ENCODE results near the gene USPL1.

The USPL1 gene

DNA sequence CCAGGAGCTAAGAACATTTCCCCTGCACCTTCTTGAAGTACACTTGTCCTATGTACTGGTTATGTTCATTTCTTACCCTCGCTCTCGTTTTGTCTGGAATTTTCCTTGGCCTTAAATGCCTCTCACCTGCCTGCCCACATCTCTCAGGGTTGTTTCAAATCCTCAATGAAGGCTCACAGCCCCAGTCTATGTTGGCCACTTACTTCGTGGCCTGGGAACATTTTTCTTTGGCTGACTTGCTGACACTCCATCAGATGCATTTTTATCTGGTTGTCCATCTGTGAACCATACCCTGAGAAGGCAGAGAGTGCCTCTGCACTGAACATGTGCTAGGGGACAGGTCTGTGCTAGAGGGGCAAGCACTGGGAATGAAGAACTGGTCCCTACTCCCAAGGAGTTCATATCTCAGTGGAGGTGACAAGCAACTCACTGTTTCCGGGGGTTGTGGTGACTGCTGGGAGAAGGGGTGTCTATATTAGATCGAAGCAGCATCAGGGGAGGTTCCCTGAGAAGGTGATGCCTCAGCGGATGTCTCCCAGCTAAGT, 53.6 kb downstream of the USPL1 start:
- H3K27ac ChIP-seq (ENCODE audit: low read depth, low read length): no peak overlapping the region
- no peak overlapping the region for H3K9ac ChIP-seq (ENCODE audit: low read length)
- no peak overlapping the region for H2AFZ ChIP-seq (ENCODE audit: low read depth, low read length, severe bottlenecking)
- no peaks in the 10 kb centered on the region for H3K27me3 ChIP-seq (ENCODE audit: low read length)
- TF ChIP-seq, protein P1, sequence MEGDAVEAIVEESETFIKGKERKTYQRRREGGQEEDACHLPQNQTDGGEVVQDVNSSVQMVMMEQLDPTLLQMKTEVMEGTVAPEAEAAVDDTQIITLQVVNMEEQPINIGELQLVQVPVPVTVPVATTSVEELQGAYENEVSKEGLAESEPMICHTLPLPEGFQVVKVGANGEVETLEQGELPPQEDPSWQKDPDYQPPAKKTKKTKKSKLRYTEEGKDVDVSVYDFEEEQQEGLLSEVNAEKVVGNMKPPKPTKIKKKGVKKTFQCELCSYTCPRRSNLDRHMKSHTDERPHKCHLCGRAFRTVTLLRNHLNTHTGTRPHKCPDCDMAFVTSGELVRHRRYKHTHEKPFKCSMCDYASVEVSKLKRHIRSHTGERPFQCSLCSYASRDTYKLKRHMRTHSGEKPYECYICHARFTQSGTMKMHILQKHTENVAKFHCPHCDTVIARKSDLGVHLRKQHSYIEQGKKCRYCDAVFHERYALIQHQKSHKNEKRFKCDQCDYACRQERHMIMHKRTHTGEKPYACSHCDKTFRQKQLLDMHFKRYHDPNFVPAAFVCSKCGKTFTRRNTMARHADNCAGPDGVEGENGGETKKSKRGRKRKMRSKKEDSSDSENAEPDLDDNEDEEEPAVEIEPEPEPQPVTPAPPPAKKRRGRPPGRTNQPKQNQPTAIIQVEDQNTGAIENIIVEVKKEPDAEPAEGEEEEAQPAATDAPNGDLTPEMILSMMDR (IDR thresholded peaks at IDR 0.05; ENCODE audit: insufficient read depth, low read length, poor library complexity, severe bottlenecking): no peak
- TF ChIP-seq EZH2phosphoT487 (conservative IDR thresholded peaks at IDR 0.05; ENCODE audit: low read length): no peak
- no peaks in the 10 kb centered on the region for H4K20me1 ChIP-seq (ENCODE audit: low read depth, low read length)
- H3K36me3 ChIP-seq (ENCODE audit: low read length): no peaks in the 10 kb centered on the region
- no peaks in the 10 kb centered on the region for H3K9me3 ChIP-seq (ENCODE audit: insufficient read depth, low read length)
- no peak overlapping the region for H3K4me2 ChIP-seq (ENCODE audit: low read depth, low read length, poor library complexity, severe bottlenecking)
- H3K4me3 ChIP-seq (ENCODE audit: insufficient read depth, low read length, poor library complexity, severe bottlenecking): no peak overlapping the region
- H3F3A ChIP-seq (ENCODE audit: insufficient read depth): 0 out of 2 replicates have a peak, but pooled peaks cover 6% of the 10 kb centered on the region
- no peaks in the 10 kb centered on the region for H3K79me2 ChIP-seq (ENCODE audit: insufficient read depth, low read length)
- no peaks in the 10 kb centered on the region for H3K9me2 ChIP-seq (replicated peaks; ENCODE audit: insufficient read depth, low read length)

DNA sequence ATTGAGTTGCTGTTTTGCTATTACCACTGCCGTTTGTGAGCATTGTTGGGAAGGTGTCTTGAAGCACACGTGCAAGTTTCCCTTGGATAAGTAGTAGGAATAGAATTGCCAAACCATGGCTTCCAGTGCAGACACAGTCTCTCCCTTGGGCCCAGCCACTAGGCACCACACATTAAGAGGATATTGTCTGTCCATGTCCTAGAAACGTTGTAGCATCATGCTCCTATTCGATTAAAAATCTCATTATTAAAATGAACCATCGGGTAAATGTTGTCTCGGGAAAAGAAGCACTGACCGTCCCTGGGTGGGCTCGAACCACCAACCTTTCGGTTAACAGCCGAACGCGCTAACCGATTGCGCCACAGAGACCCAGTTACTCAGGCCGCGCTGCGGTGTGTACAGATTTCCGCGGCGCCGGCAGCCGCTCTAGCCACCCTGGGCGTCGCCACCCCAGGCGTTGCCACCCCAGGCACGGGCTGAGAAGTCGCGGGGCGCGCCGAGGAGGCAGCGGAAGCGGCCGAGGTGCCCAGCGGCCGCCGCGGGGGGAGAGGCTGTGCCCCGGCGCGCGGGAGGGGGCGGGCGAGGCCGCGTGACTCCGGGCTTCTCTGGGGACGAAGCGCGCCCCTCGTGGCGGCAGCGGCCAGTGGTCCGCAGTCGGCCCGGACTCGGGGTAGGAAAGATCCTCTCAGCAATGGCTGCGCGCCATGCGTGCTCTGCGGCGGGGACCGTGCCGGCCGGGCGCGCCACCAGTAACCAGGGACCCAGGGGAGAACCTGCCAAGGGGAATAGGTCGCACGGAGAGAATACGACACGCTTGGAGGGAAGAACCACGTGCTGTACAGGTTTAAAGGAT, 56.2 kb downstream of the USPL1 start:
- Histone ChIP-seq H3K9me2 (replicated peaks; ENCODE audit: insufficient read depth, low read length) (no peaks in the 10 kb centered on the region), H3F3A (ENCODE audit: insufficient read depth) (0 out of 2 replicates have a peak, but pooled peaks cover 9% of the 10 kb centered on the region), H3K4me2 (ENCODE audit: low read depth, low read length, poor library complexity, severe bottlenecking) (peak overlapping the region; percentile 76), H3K9me3 (ENCODE audit: insufficient read depth, low read length) (no peaks in the 10 kb centered on the region), H3K79me2 (ENCODE audit: insufficient read depth, low read length) (no peaks in the 10 kb centered on the region), H3K9ac (ENCODE audit: low read length) (peak overlapping the region; percentile 26), H3K27me3 (ENCODE audit: low read length) (no peaks in the 10 kb centered on the region), H3K27ac (ENCODE audit: low read depth, low read length) (no peak overlapping the region), H4K20me1 (ENCODE audit: low read depth, low read length) (no peaks in the 10 kb centered on the region), H2AFZ (ENCODE audit: low read depth, low read length, severe bottlenecking) (peak overlapping the region; percentile 57), H3K4me3 (ENCODE audit: insufficient read depth, low read length, poor library complexity, severe bottlenecking) (peak overlapping the region; percentile 37), H3K36me3 (ENCODE audit: low read length) (no peaks in the 10 kb centered on the region)
- TF ChIP-seq, protein P1 (IDR thresholded peaks at IDR 0.05; ENCODE audit: insufficient read depth, low read length, poor library complexity, severe bottlenecking): peak; percentile 67
- TF ChIP-seq EZH2phosphoT487 (conservative IDR thresholded peaks at IDR 0.05; ENCODE audit: low read length): no peak

- Histone ChIP-seq H3K9ac (ENCODE audit: low read length) (no peak overlapping the region), H3K27me3 (ENCODE audit: low read length) (no peaks in the 10 kb centered on the region), H3K36me3 (ENCODE audit: low read length) (no peaks in the 10 kb centered on the region), H3K9me3 (ENCODE audit: insufficient read depth, low read length) (no peaks in the 10 kb centered on the region), H3K4me2 (ENCODE audit: low read depth, low read length, poor library complexity, severe bottlenecking) (no peak overlapping the region), H3K9me2 (replicated peaks; ENCODE audit: insufficient read depth, low read length) (no peaks in the 10 kb centered on the region), H3K79me2 (ENCODE audit: insufficient read depth, low read length) (no peaks in the 10 kb centered on the region), H3K27ac (ENCODE audit: low read depth, low read length) (no peak overlapping the region), H2AFZ (ENCODE audit: low read depth, low read length, severe bottlenecking) (no peak overlapping the region), H3K4me3 (ENCODE audit: insufficient read depth, low read length, poor library complexity, severe bottlenecking) (no peak overlapping the region), H4K20me1 (ENCODE audit: low read depth, low read length) (no peaks in the 10 kb centered on the region), H3F3A (ENCODE audit: insufficient read depth) (peaks cover 13% of the 10 kb centered on the region; the same call in 1 of the 2 replicates)
- TF ChIP-seq EZH2phosphoT487 (conservative IDR thresholded peaks at IDR 0.05; ENCODE audit: low read length): no peak
- TF ChIP-seq, protein P1 (IDR thresholded peaks at IDR 0.05; ENCODE audit: insufficient read depth, low read length, poor library complexity, severe bottlenecking): no peak
Measured at GRCh38 chr13:30675717-30676116, 58.0 kb downstream of the USPL1 start.

Measured in SU-DHL-6 (cell line).